Measurements from ENCODE around the gene UNC45B.

- TF ChIP-seq POLR2A (IDR thresholded peaks at IDR 0.05) = no peak
- TF ChIP-seq, protein P1, sequence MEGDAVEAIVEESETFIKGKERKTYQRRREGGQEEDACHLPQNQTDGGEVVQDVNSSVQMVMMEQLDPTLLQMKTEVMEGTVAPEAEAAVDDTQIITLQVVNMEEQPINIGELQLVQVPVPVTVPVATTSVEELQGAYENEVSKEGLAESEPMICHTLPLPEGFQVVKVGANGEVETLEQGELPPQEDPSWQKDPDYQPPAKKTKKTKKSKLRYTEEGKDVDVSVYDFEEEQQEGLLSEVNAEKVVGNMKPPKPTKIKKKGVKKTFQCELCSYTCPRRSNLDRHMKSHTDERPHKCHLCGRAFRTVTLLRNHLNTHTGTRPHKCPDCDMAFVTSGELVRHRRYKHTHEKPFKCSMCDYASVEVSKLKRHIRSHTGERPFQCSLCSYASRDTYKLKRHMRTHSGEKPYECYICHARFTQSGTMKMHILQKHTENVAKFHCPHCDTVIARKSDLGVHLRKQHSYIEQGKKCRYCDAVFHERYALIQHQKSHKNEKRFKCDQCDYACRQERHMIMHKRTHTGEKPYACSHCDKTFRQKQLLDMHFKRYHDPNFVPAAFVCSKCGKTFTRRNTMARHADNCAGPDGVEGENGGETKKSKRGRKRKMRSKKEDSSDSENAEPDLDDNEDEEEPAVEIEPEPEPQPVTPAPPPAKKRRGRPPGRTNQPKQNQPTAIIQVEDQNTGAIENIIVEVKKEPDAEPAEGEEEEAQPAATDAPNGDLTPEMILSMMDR (IDR thresholded peaks at IDR 0.05) = no peak
Observed at GRCh38 chr17:35167666-35168065, 20.0 kb downstream of the UNC45B start.
